ENCODE measurements around the gene CORO2B.

The CORO2B gene

DNA sequence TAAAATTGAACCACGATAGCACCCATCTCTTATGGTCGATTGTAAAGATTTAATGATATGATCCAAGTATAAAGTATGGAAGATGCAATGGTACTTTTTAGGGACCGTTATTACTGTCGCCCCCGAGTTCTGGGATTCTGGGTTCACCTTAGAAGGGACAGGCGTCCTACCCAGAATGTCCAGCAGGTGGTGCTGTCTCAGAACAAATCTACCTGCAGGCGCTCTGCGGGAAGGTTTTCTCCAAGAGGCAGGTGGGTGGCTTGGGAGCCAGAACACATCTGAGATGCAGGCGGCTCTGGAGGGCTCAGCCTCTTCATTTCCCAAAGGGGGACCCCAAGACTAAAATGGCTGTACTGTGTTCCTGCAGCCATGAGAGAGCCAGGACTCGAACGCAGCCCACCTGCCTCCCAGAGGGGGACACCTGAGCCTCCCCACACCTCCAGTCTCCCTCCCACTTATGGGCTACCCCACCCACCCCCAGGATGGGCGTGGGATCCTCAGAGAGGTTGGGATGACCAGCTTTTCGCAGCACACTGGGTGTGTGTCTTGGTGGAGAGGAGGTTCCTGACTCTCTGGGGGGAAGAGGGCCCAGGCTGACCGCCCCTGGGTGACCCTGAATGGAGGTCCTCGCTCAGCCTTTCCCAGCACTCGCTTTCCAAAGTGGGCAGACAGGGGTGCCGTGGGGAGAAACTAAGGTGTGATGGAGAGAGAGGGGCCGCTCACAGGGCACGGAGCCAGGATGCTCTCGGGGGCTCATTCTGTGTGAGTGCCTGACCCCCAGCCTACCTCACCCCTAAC is 28.1 kb upstream of the CORO2B start:
- peak; percentile 67 for DNase-seq (ENCODE audit: low read depth, low spot score)
- H3K36me3 ChIP-seq (ENCODE audit: insufficient read depth, insufficient read length, low read length): no peaks in the 10 kb centered on the region
- no peaks in the 10 kb centered on the region for H3K27me3 ChIP-seq (ENCODE audit: insufficient read depth, insufficient read length)
- H3K4me3 ChIP-seq (ENCODE audit: insufficient read length, low read depth): no peak overlapping the region
- TF ChIP-seq YY1 (IDR thresholded peaks at IDR 0.05; ENCODE audit: insufficient read depth, insufficient read length) (no peak), ZNF274 (IDR thresholded peaks at IDR 0.05; ENCODE audit: low read depth, low read length) (no peak)
- H3K9me3 ChIP-seq (ENCODE audit: insufficient read depth, low read length): no peaks in the 10 kb centered on the region
- H3K4me1 ChIP-seq (ENCODE audit: insufficient read depth, insufficient read length): peaks cover 3% of the 10 kb centered on the region
- no peak overlapping the region for H3K9ac ChIP-seq (ENCODE audit: insufficient read length, low read depth)

DNA sequence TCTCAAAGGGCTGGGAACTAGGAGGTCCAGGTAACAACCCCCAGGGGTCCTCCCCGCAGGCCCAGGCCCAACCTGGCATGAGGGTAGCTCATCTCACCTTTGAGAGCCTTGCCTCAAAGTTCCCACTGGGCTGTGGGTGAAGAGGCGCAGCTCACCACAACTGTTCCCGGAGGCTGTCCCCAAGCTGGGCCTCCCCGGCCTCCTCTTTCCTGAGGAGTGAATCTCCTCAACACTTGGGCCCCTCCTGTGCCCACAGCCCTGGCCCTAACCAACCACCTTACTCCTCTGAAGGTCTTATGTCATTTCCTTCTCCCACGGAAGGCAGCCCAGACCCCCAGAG is 27.5 kb upstream of the CORO2B start:
- Histone ChIP-seq H3K4me3 (ENCODE audit: insufficient read length, low read depth) (no peak overlapping the region), H3K4me1 (ENCODE audit: insufficient read depth, insufficient read length) (peaks cover 3% of the 10 kb centered on the region), H3K36me3 (ENCODE audit: insufficient read depth, insufficient read length, low read length) (no peaks in the 10 kb centered on the region), H3K9me3 (ENCODE audit: insufficient read depth, low read length) (no peaks in the 10 kb centered on the region), H3K9ac (ENCODE audit: insufficient read length, low read depth) (no peak overlapping the region), H3K27me3 (ENCODE audit: insufficient read depth, insufficient read length) (no peaks in the 10 kb centered on the region)
- no peak for DNase-seq (ENCODE audit: low read depth, low spot score)
- TF ChIP-seq YY1 (IDR thresholded peaks at IDR 0.05; ENCODE audit: insufficient read depth, insufficient read length) (no peak), SUZ12 (IDR thresholded peaks at IDR 0.05; ENCODE audit: extremely low read depth, insufficient read depth, insufficient read length) (no peak), ZNF274 (IDR thresholded peaks at IDR 0.05; ENCODE audit: low read depth, low read length) (no peak)

DNA sequence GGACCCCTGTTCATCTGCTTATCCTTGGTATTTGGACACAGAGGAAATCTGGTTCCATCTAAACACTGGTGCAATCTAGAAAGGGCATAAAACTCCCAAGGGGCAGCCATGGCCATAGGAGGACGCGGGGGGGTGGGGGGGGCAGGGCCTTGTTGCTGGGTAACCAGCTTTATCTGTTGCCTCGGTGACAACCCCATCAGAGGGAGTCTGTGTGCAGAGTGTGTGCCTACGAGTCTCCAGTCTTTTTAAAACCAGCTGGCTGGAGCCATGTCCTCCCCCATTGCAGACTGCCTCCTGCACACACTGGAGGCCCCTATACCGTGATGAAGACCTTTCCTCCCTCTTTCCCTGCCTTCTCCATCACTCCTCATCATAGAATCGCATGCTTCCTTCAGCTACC is 26.4 kb upstream of the CORO2B start:
- no peak overlapping the region for H3K4me3 ChIP-seq (ENCODE audit: insufficient read length, low read depth)
- TF ChIP-seq YY1 (IDR thresholded peaks at IDR 0.05; ENCODE audit: insufficient read depth, insufficient read length) (no peak), ZNF274 (IDR thresholded peaks at IDR 0.05; ENCODE audit: low read depth, low read length) (no peak), SUZ12 (IDR thresholded peaks at IDR 0.05; ENCODE audit: extremely low read depth, insufficient read depth, insufficient read length) (no peak)
- H3K36me3 ChIP-seq (ENCODE audit: insufficient read depth, insufficient read length, low read length): no peaks in the 10 kb centered on the region
- no peaks in the 10 kb centered on the region for H3K27me3 ChIP-seq (ENCODE audit: insufficient read depth, insufficient read length)
- no peak for DNase-seq (ENCODE audit: low read depth, low spot score)
- H3K9ac ChIP-seq (ENCODE audit: insufficient read length, low read depth): no peak overlapping the region
- H3K9me3 ChIP-seq (ENCODE audit: insufficient read depth, low read length): no peaks in the 10 kb centered on the region
- peaks cover 3% of the 10 kb centered on the region for H3K4me1 ChIP-seq (ENCODE audit: insufficient read depth, insufficient read length)

DNA sequence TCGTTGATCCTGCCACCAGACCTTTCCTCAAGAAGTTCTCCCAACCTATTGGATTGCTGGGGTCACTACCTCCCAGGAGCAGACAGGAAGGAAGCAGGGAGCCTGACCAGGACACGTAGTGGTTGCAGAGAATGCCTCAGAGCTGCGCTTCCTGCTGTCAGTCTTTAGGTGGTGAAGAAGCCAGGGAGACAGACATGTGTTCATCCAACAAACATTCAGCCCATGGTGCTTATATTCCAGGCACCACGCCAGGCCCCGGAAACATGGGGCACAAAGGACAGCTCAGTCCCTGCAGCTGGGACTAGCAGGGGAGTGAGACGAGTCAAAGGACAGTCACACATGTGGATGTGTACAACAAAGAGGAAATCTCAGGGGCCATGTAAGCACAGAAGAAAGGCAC is 26.0 kb upstream of the CORO2B start:
- TF ChIP-seq YY1 (IDR thresholded peaks at IDR 0.05; ENCODE audit: insufficient read depth, insufficient read length) (no peak), ZNF274 (IDR thresholded peaks at IDR 0.05; ENCODE audit: low read depth, low read length) (no peak), SUZ12 (IDR thresholded peaks at IDR 0.05; ENCODE audit: extremely low read depth, insufficient read depth, insufficient read length) (no peak)
- H3K36me3 ChIP-seq (ENCODE audit: insufficient read depth, insufficient read length, low read length): no peaks in the 10 kb centered on the region
- DNase-seq (ENCODE audit: low read depth, low spot score): no peak

DNA sequence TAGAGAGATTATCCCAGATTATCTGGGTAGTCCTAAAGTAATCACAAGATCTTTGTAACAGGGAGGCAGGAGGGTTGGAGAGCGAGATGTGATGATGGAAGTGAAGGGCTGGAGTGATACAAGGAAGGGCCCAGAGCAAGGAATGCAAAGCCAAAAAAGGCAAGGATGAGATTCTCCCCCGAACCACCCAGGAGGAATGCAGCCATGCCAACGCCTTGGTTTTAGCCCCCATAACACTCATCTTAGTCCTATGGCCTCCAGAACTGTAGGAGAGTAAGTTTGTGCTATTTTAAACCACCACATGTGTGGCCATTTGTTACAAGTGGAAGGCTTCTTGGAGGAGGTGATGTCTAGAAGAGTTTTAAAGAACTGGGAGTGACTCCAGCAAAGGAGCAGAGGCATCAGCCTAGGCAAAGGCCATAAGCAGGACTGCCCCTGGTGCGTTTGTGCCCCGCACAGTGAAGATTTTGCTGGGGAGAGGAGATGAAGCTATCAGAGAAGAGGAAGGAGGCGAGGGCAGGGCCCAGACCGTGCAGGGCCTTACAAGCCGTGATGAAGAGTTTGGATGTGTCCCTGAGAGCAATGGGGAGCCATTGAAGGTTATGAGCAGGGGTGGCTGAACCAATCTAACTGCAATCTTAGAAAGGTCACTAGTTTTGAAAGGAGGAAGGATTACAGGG is 25.3 kb upstream of the CORO2B start:
- Histone ChIP-seq H3K9ac (ENCODE audit: insufficient read length, low read depth) (no peak overlapping the region), H3K27me3 (ENCODE audit: insufficient read depth, insufficient read length) (no peaks in the 10 kb centered on the region), H3K36me3 (ENCODE audit: insufficient read depth, insufficient read length, low read length) (no peaks in the 10 kb centered on the region), H3K9me3 (ENCODE audit: insufficient read depth, low read length) (no peaks in the 10 kb centered on the region), H3K4me1 (ENCODE audit: insufficient read depth, insufficient read length) (peaks cover 3% of the 10 kb centered on the region), H3K4me3 (ENCODE audit: insufficient read length, low read depth) (no peak overlapping the region)
- no peak for DNase-seq (ENCODE audit: low read depth, low spot score)
- no peak for TF ChIP-seq ZNF274 (IDR thresholded peaks at IDR 0.05; ENCODE audit: low read depth, low read length)
- TF ChIP-seq YY1 (IDR thresholded peaks at IDR 0.05; ENCODE audit: insufficient read depth, insufficient read length): no peak
- TF ChIP-seq SUZ12 (IDR thresholded peaks at IDR 0.05; ENCODE audit: extremely low read depth, insufficient read depth, insufficient read length): no peak

More for the DNA sequence above, 26.0 kb upstream of the CORO2B start:
- H3K4me3 ChIP-seq (ENCODE audit: insufficient read length, low read depth): no peak overlapping the region
- no peaks in the 10 kb centered on the region for H3K27me3 ChIP-seq (ENCODE audit: insufficient read depth, insufficient read length)
- peaks cover 3% of the 10 kb centered on the region for H3K4me1 ChIP-seq (ENCODE audit: insufficient read depth, insufficient read length)
- H3K9ac ChIP-seq (ENCODE audit: insufficient read length, low read depth): no peak overlapping the region
- no peaks in the 10 kb centered on the region for H3K9me3 ChIP-seq (ENCODE audit: insufficient read depth, low read length)

DNA sequence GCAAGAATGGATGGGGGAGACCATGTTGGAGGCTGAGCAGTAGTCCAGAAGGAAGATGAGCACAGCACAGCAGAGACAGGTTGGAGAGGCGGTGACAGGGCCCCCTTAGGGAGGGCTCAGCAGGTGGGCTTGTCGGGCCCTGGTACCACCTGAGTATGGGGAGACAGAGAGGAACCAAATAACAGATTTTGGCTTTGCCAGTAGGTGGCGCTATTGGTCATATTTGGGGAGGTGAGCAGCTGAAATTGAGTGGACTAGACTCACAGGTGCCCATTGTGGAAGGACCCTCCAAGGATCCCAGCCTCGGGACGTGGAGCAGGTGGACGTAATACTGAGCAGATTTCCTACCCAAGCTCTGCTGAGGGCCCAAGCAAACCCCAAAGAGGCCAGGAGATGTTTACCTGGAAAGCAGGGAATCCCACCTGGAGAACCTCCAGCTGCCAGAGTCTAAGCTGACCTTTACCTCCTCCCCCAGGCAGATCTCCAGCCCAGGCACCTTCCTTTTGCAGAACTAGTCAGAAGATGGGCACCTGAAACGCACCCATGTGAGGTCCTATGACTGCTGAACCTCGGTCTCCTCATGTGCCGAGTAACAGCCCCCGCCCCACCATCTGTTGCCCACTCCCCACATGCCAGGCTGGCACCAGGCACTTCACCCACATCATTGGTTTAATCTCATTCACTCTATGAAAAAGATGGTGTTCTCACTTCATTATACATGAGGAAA is 24.6 kb upstream of the CORO2B start:
- Histone ChIP-seq H3K4me1 (ENCODE audit: insufficient read depth, insufficient read length) (peaks cover 3% of the 10 kb centered on the region), H3K4me3 (ENCODE audit: insufficient read length, low read depth) (no peak overlapping the region), H3K9me3 (ENCODE audit: insufficient read depth, low read length) (no peaks in the 10 kb centered on the region), H3K9ac (ENCODE audit: insufficient read length, low read depth) (no peak overlapping the region), H3K36me3 (ENCODE audit: insufficient read depth, insufficient read length, low read length) (no peaks in the 10 kb centered on the region), H3K27me3 (ENCODE audit: insufficient read depth, insufficient read length) (no peaks in the 10 kb centered on the region)
- no peak for DNase-seq (ENCODE audit: low read depth, low spot score)
- no peak for TF ChIP-seq ZNF274 (IDR thresholded peaks at IDR 0.05; ENCODE audit: low read depth, low read length)
- no peak for TF ChIP-seq YY1 (IDR thresholded peaks at IDR 0.05; ENCODE audit: insufficient read depth, insufficient read length)
- no peak for TF ChIP-seq SUZ12 (IDR thresholded peaks at IDR 0.05; ENCODE audit: extremely low read depth, insufficient read depth, insufficient read length)

Data from NT2/D1 (cell line).